Measurements from ENCODE around the gene SSPN. TPM values are rescaled to one million over a fixed set of nuclear protein-coding genes. Genes with fewer than 3 reads are reported as not detected.

The SSPN gene
- total RNA-seq, 1 donor from 2014 or later = 0.84 TPM

DNA sequence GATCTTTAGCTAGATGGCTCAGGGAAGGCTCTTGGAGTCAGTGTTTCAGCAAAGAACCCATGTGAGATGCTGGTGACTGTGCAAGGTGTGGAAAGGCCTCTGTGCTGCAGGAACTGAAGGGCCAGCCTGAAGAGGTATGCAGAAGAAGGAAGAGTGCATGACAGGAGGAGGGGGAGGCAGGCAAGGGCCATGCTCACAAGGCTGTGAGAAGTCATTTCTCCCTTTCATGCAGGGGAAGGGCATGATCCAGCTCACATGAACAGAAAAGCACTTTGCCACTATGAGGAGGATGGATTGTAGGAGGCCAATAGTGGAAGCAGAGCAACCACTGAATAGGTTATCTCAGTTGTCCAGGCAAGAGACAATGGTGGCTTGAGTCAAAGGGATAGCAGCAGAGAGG is 83.7 kb downstream of the SSPN start:
- H3K36me3 ChIP-seq = no peaks in the 10 kb centered on the region
- no peaks in the 10 kb centered on the region for H3K36me3 Mint-ChIP-seq
- no peak overlapping the region for H3K4me3 Mint-ChIP-seq
- H3K79me2 ChIP-seq (ENCODE audit: low read depth) = no peaks in the 10 kb centered on the region
- no peak overlapping the region for H3K4me3 ChIP-seq
- TF ChIP-seq EZH2 (IDR thresholded peaks at IDR 0.05) (no peak), EZH2phosphoT487 (IDR thresholded peaks at IDR 0.05) (no peak), CTCF (IDR thresholded peaks at IDR 0.05) (no peak)
- no peaks in the 10 kb centered on the region for H4K20me1 ChIP-seq (ENCODE audit: low read depth)
- H2AFZ ChIP-seq (replicated peaks) = no peak overlapping the region
- H3K9me3 ChIP-seq (ENCODE audit: low read depth) = no peaks in the 10 kb centered on the region
- H3K4me1 Mint-ChIP-seq = peaks cover 18% of the 10 kb centered on the region
- H3K4me1 ChIP-seq = peaks cover 5% of the 10 kb centered on the region
- H3K27ac Mint-ChIP-seq = no peak overlapping the region
- peaks cover 7% of the 10 kb centered on the region for H3K27me3 Mint-ChIP-seq (ENCODE audit: insufficient read depth, low read depth)
- DNase-seq (ENCODE audit: low spot score) = no peak
- no peak overlapping the region for H3K27ac ChIP-seq
- no peak overlapping the region for H3K9ac ChIP-seq
- H3K9me3 Mint-ChIP-seq = no peaks in the 10 kb centered on the region
- no peaks in the 10 kb centered on the region for H3K27me3 ChIP-seq
- no peaks in the 10 kb centered on the region for H3F3A ChIP-seq (ENCODE audit: low read depth)
- no peak overlapping the region for H3K4me2 ChIP-seq

DNA sequence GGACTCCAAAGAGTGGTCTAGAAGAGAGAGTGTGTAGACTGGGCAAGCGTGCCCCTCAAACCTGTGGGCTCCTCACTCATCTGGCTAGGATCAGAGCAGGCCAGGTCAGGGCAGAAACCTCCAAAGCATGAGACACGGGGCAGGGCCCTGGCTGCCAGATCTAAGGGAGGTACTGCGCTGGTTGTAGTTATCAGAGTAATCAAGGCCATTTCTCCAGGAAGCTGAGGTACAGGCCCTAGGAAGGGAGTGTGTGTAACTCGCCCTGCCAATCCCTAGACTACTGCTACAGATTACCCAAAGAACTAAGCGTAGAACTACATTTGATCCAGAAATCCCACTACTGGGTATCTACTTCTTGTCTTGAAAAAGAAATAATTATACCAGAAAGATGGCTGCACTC is 84.5 kb downstream of the SSPN start:
- H3F3A ChIP-seq (ENCODE audit: low read depth) = no peaks in the 10 kb centered on the region
- H3K27me3 ChIP-seq = no peaks in the 10 kb centered on the region
- TF ChIP-seq EZH2 (IDR thresholded peaks at IDR 0.05) = no peak
- no peak for TF ChIP-seq CTCF (IDR thresholded peaks at IDR 0.05)
- TF ChIP-seq EZH2phosphoT487 (IDR thresholded peaks at IDR 0.05) = no peak

DNA sequence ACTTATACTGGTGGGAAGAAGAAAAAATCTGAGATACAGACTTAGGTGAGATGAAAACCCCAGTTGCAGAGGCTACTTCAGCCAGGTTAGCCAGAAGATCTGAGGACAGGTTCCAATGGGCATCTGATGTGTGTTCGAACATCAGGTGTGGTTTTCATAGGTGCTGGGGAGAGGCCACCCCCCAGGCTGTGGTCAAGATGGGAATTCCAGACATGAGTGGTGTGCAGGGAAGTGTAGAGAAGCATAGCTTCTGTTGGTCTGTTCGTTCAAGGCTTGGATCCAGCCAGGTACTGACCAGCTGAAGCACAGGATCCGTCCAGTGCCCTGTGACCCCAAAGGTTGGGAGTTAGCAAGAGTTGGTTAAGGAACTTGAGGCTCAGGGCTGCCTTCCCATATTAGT is 85.5 kb downstream of the SSPN start:
- no peak overlapping the region for H3K9ac ChIP-seq
- no peaks in the 10 kb centered on the region for H3K4me1 ChIP-seq
- peaks cover 2% of the 10 kb centered on the region for H3K27me3 Mint-ChIP-seq (ENCODE audit: insufficient read depth, low read depth)
- no peak overlapping the region for H3K27ac Mint-ChIP-seq
- peaks cover 3% of the 10 kb centered on the region for H3K4me1 Mint-ChIP-seq
- no peaks in the 10 kb centered on the region for H3F3A ChIP-seq (ENCODE audit: low read depth)
- no peak overlapping the region for H3K4me2 ChIP-seq
- H3K4me3 ChIP-seq = no peak overlapping the region
- H4K20me1 ChIP-seq (ENCODE audit: low read depth) = no peaks in the 10 kb centered on the region
- no peaks in the 10 kb centered on the region for H3K36me3 ChIP-seq
- H3K27ac ChIP-seq = no peak overlapping the region
- H3K4me3 Mint-ChIP-seq = no peak overlapping the region
- no peaks in the 10 kb centered on the region for H3K27me3 ChIP-seq
- no peaks in the 10 kb centered on the region for H3K79me2 ChIP-seq (ENCODE audit: low read depth)
- H3K9me3 ChIP-seq (ENCODE audit: low read depth) = no peaks in the 10 kb centered on the region
- H3K36me3 Mint-ChIP-seq = no peaks in the 10 kb centered on the region
- TF ChIP-seq EZH2phosphoT487 (IDR thresholded peaks at IDR 0.05) = no peak
- TF ChIP-seq CTCF (IDR thresholded peaks at IDR 0.05) = no peak
- TF ChIP-seq EZH2 (IDR thresholded peaks at IDR 0.05) = no peak
- DNase-seq (ENCODE audit: low spot score) = no peak
- no peaks in the 10 kb centered on the region for H3K9me3 Mint-ChIP-seq
- no peak overlapping the region for H2AFZ ChIP-seq (replicated peaks)

More for the DNA sequence above, 84.5 kb downstream of the SSPN start:
- Histone ChIP-seq H3K9ac (no peak overlapping the region), H3K27ac (no peak overlapping the region), H2AFZ (replicated peaks) (no peak overlapping the region), H3K4me3 (no peak overlapping the region), H3K9me3 (ENCODE audit: low read depth) (no peaks in the 10 kb centered on the region), H4K20me1 (ENCODE audit: low read depth) (no peaks in the 10 kb centered on the region), H3K79me2 (ENCODE audit: low read depth) (no peaks in the 10 kb centered on the region), H3K4me1 (no peaks in the 10 kb centered on the region), H3K4me2 (no peak overlapping the region), H3K36me3 (no peaks in the 10 kb centered on the region)
- H3K27ac Mint-ChIP-seq = no peak overlapping the region
- peaks cover 10% of the 10 kb centered on the region for H3K4me1 Mint-ChIP-seq
- no peak for DNase-seq (ENCODE audit: low spot score)
- no peaks in the 10 kb centered on the region for H3K36me3 Mint-ChIP-seq
- no peak overlapping the region for H3K4me3 Mint-ChIP-seq
- H3K27me3 Mint-ChIP-seq (ENCODE audit: insufficient read depth, low read depth) = peaks cover 2% of the 10 kb centered on the region
- H3K9me3 Mint-ChIP-seq = no peaks in the 10 kb centered on the region
